EH (cell line): ENCODE measurements around the gene DAB2.
"Not testable (repeated sequence)": the region's sequence is repeated elsewhere in the genome, so short reads cannot be mapped to it uniquely, and the experiment has no call there.

Experiments
- DNase-seq: peaks from one replicate; pipeline ENCODE4 v3.0.0-alpha.2; 2015; ENCODE audit warnings: low read depth

Gene DAB2

DNA sequence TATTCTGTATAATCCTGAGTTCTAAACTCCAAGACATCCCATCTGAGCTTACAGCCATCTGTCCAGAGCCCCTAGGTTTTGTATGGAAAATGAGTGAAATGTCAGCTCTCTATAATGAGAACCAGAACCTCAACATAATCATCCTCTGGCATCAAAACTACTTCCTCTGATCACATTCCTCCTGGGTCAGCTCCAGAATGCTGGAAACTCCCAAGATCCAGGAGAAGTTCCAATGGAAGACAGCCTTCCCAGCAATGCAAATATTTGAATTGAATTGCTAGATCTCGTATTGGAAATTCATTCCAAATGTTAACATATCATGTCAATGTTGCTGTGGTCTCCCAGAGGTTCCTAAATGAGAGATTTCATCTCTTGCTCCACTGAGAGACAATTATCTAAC lies 84.3 kb downstream of the DAB2 start:
- DNase-seq, result no peak

- no peak for DNase-seq
These were observed 87.4 kb downstream of the DAB2 start for GRCh38 chr5:39337252-39337915.

- DNase-seq, result not testable (repeated sequence)
These were observed 90.5 kb downstream of the DAB2 start for GRCh38 chr5:39334296-39334695.

GRCh38 chr5:39333104-39333503 lies 91.7 kb downstream of the DAB2 start:
- DNase-seq, result no peak

DNA sequence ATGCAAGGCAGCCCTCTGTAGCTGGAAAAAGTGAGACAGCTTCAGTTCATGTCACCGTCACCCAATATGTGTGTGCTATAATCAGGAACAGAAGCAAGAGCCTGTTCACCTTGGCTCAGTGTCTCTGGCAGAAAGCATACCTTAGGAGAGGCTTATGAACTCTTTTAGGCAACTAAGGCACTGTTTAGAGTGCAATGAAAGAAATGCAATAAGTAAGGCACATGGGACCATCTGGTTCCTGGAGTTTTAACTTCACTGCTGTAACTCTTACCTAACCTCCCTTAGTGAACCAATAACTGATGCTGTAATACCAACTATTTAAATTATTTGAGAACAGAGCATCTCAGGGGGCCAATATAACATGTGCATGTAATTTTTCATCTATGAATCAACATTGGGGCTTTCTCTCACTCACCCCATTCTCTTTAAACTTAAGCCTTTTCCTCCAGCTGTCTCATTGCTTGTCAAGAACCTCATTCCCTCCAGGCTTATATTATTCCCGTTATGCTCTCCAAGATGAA lies 92.9 kb downstream of the DAB2 start:
- DNase-seq, result no peak

GRCh38 chr5:39328731-39329130 lies 96.0 kb downstream of the DAB2 start:
- DNase-seq, result no peak

- DNase-seq, result no peak
These were observed 101.2 kb downstream of the DAB2 start for GRCh38 chr5:39323542-39323941.
